ENCODE results near the gene RAB18. TPM values are rescaled to one million over a fixed set of nuclear protein-coding genes. Genes with fewer than 3 reads are reported as not detected.

RAB18 gene
- total RNA-seq, 2 experiments from 2014 or later, result 8.1 to 36.2 TPM

- Histone ChIP-seq H2AFZ (ENCODE audit: low read length) (no peak overlapping the region), H3K4me1 (ENCODE audit: insufficient read depth, low read length, poor library complexity, severe bottlenecking) (peaks cover 8% of the 10 kb centered on the region), H4K20me1 (ENCODE audit: insufficient read depth, low read length) (no peaks in the 10 kb centered on the region), H3K9me2 (ENCODE audit: insufficient read depth, low read length) (no peaks in the 10 kb centered on the region), H3K9me3 (ENCODE audit: low read length) (no peaks in the 10 kb centered on the region), H3K27ac (ENCODE audit: low read depth, low read length, poor library complexity, severe bottlenecking) (no peak overlapping the region), H3K4me3 (ENCODE audit: low read depth, low read length, poor library complexity, severe bottlenecking) (no peak overlapping the region), H3K79me2 (ENCODE audit: insufficient read depth, low read depth, low read length) (peaks cover 56% of the 10 kb centered on the region), H3K4me2 (ENCODE audit: low read length) (no peak overlapping the region), H3K36me3 (ENCODE audit: insufficient read depth, low read length) (peaks cover 4% of the 10 kb centered on the region; the same call in 1 of the 2 replicates)
- DNase-seq (ENCODE audit: low spot score), result no peak
- ChIA-PET POLR2A (interaction anchor here (1.0 kb wide), 1 partner anchor 15 kb away, joined by 5 read pairs; no protein-coding TSS in a partner anchor), CTCF (ENCODE audit: unreplicated experiment) (no interaction called here)
- intact Hi-C loops (cut with micrococcal nuclease; ENCODE audit: unreplicated experiment), result no loop called here
- BruUV-seq (replicated peaks), result no TSS peak
- no peak for TF ChIP-seq EZH2phosphoT487 (IDR thresholded peaks at IDR 0.05; ENCODE audit: borderline replicate concordance, low read depth, low read length)
- TF ChIP-seq CTCF (conservative IDR thresholded peaks at IDR 0.05; ENCODE audit: low read length), result no peak
These were observed 22.1 kb downstream of the RAB18 start for GRCh38 chr10:27526242-27526641.

DNA sequence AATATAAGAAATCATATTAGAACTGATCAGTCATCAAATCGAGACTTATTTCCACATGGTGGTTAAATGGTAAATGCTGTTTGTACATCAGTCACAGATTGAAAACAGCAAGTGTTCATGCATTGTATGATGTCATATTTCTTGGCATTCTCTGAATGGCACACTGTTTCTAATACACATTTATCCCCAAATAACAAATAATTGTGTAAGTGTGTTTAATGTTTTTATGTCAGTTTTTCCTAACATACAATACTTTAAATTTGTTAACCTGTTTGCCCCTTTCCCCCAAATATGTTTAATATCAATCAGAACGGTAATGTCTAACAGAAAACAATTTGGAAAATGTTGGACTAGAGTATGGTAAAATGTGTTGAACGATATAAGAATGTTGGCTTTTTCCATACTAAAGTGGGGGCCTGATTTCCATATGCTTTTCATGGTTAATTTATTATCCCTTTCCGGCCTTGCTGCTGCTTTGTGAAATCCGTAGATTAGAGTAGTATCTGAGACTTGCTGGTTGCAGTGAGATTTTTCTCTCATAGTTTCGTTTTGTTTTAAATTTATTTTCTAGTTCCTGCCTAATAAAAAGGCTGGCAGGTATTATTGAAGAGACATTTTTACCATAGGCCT, 23.7 kb downstream of the RAB18 start:
- ChIA-PET CTCF (ENCODE audit: unreplicated experiment) (no interaction called here), POLR2A (no interaction called here)
- H3K4me3 ChIP-seq (ENCODE audit: low read depth, low read length, poor library complexity, severe bottlenecking), result no peak overlapping the region
- BruUV-seq (replicated peaks), result no TSS peak
- H3K4me2 ChIP-seq (ENCODE audit: low read length), result no peak overlapping the region
- intact Hi-C loops (cut with micrococcal nuclease; ENCODE audit: unreplicated experiment), result no loop called here
- no peak overlapping the region for H2AFZ ChIP-seq (ENCODE audit: low read length)
- H3K36me3 ChIP-seq (ENCODE audit: insufficient read depth, low read length), result peaks cover 7% of the 10 kb centered on the region; the same call in 1 of the 2 replicates
- no peaks in the 10 kb centered on the region for H3K9me2 ChIP-seq (ENCODE audit: insufficient read depth, low read length)
- no peak for DNase-seq (ENCODE audit: low spot score)
- H3K79me2 ChIP-seq (ENCODE audit: insufficient read depth, low read depth, low read length), result peaks cover 48% of the 10 kb centered on the region
- TF ChIP-seq EZH2phosphoT487 (IDR thresholded peaks at IDR 0.05; ENCODE audit: borderline replicate concordance, low read depth, low read length) (no peak), CTCF (conservative IDR thresholded peaks at IDR 0.05; ENCODE audit: low read length) (no peak)
- H3K9me3 ChIP-seq (ENCODE audit: low read length), result no peaks in the 10 kb centered on the region
- no peak overlapping the region for H3K27ac ChIP-seq (ENCODE audit: low read depth, low read length, poor library complexity, severe bottlenecking)
- H4K20me1 ChIP-seq (ENCODE audit: insufficient read depth, low read length), result no peaks in the 10 kb centered on the region
- H3K4me1 ChIP-seq (ENCODE audit: insufficient read depth, low read length, poor library complexity, severe bottlenecking), result peaks cover 4% of the 10 kb centered on the region

GRCh38 chr10:27529010-27529783, 25.1 kb downstream of the RAB18 start:
- TF ChIP-seq EZH2phosphoT487 (IDR thresholded peaks at IDR 0.05; ENCODE audit: borderline replicate concordance, low read depth, low read length) (no peak), CTCF (conservative IDR thresholded peaks at IDR 0.05; ENCODE audit: low read length) (no peak)
- H3K9me2 ChIP-seq (ENCODE audit: insufficient read depth, low read length), result no peaks in the 10 kb centered on the region
- no peak overlapping the region for H3K4me3 ChIP-seq (ENCODE audit: low read depth, low read length, poor library complexity, severe bottlenecking)
- no peak overlapping the region for H2AFZ ChIP-seq (ENCODE audit: low read length)
- no peak overlapping the region for H3K4me2 ChIP-seq (ENCODE audit: low read length)
- H3K27ac ChIP-seq (ENCODE audit: low read depth, low read length, poor library complexity, severe bottlenecking), result no peak overlapping the region
- BruUV-seq (replicated peaks), result no TSS peak
- no peak for DNase-seq (ENCODE audit: low spot score)
- POLR2A ChIA-PET, result interaction anchor here (0.7 to 0.9 kb wide), 2 partner anchors 11 to 18 kb away, joined by 3 read pairs; no protein-coding TSS in a partner anchor
- H3K9me3 ChIP-seq (ENCODE audit: low read length), result no peaks in the 10 kb centered on the region
- H3K4me1 ChIP-seq (ENCODE audit: insufficient read depth, low read length, poor library complexity, severe bottlenecking), result no peaks in the 10 kb centered on the region
- peaks cover 20% of the 10 kb centered on the region for H3K36me3 ChIP-seq (ENCODE audit: insufficient read depth, low read length)
- CTCF ChIA-PET (ENCODE audit: unreplicated experiment), result no interaction called here
- no peaks in the 10 kb centered on the region for H4K20me1 ChIP-seq (ENCODE audit: insufficient read depth, low read length)
- peaks cover 39% of the 10 kb centered on the region for H3K79me2 ChIP-seq (ENCODE audit: insufficient read depth, low read depth, low read length)
- intact Hi-C loops (cut with micrococcal nuclease; ENCODE audit: unreplicated experiment), result no loop called here
